HEK293 (cell line): ENCODE measurements around the gene NFE2L2.

ENCODE experiments used
- IKZF3 ChIP-seq: fragments of 450-650 bp; IDR thresholded peaks from 2 replicates; pipeline ENCODE4 v1.5.0; 2018; ENCODE audit warnings: missing biosample characterization, mild to moderate bottlenecking, missing genetic modification characterization, moderate library complexity
- KLF1 ChIP-seq: fragments of 450-650 bp; formaldehyde crosslinking; IDR thresholded peaks from 2 replicates; pipeline ENCODE4 v1.5.1; 2016; ENCODE audit warnings: missing biosample characterization, missing genetic modification characterization
- KLF16 ChIP-seq: fragments of 450-650 bp; formaldehyde crosslinking; IDR thresholded peaks from 2 replicates; pipeline ENCODE4 v1.5.1; 2017; ENCODE audit warnings: missing biosample characterization, missing genetic modification characterization
- KLF8 ChIP-seq: fragments of 450-650 bp; formaldehyde crosslinking; IDR thresholded peaks from 2 replicates; pipeline ENCODE4 v1.5.1; 2016; ENCODE audit warnings: missing biosample characterization, missing genetic modification characterization
- KLF9 ChIP-seq: fragments of 450-650 bp; formaldehyde crosslinking; IDR thresholded peaks from 2 replicates; pipeline ENCODE4 v1.5.1; 2016; ENCODE audit warnings: missing biosample characterization, missing genetic modification characterization, low read depth
- PBX3 ChIP-seq: sonication (generic); formaldehyde crosslinking; IDR thresholded peaks from 2 replicates; pipeline ENCODE4 v1.8.1; 2022; ENCODE audit warnings: mild to moderate bottlenecking, moderate library complexity, missing genetic modification reagents
- PRDM2 ChIP-seq: fragments of 450-650 bp; formaldehyde crosslinking; IDR thresholded peaks from 2 replicates; pipeline ENCODE4 v1.5.1; 2016; ENCODE audit warnings: missing biosample characterization, missing genetic modification characterization, borderline replicate concordance
- SALL2 ChIP-seq: fragments of 450-650 bp; formaldehyde crosslinking; IDR thresholded peaks from 2 replicates; pipeline ENCODE4 v1.5.0; 2017; ENCODE audit warnings: missing biosample characterization, mild to moderate bottlenecking, missing genetic modification characterization, borderline replicate concordance
- SP3 ChIP-seq: fragments of 450-650 bp; formaldehyde crosslinking; IDR thresholded peaks from 2 replicates; pipeline ENCODE4 v1.5.1; 2016; ENCODE audit warnings: missing biosample characterization, missing genetic modification characterization
- TCF7L2 ChIP-seq: IDR thresholded peaks from 2 replicates; pipeline ENCODE4 v1.6.1; 2011; ENCODE audit warnings: low read depth, mild to moderate bottlenecking, inconsistent platforms, low read length, moderate library complexity, borderline replicate concordance
- ZBTB1 ChIP-seq: fragments of 450-650 bp; formaldehyde crosslinking; IDR thresholded peaks from 2 replicates; pipeline ENCODE4 v1.5.1; 2016; ENCODE audit warnings: missing biosample characterization, missing genetic modification characterization
- ZFP37 ChIP-seq: fragments of 450-650 bp; formaldehyde crosslinking; IDR thresholded peaks from 2 replicates; pipeline ENCODE4 v1.5.1; 2016; ENCODE audit warnings: missing biosample characterization, missing genetic modification characterization
- ZIC2 ChIP-seq: fragments of 450-650 bp; formaldehyde crosslinking; IDR thresholded peaks from 2 replicates; pipeline ENCODE4 v1.5.1; 2016; ENCODE audit warnings: missing biosample characterization, missing genetic modification characterization
- ZNF23 ChIP-seq: fragments of 450-650 bp; formaldehyde crosslinking; IDR thresholded peaks from 2 replicates; pipeline ENCODE4 v1.5.1; 2016; ENCODE audit warnings: missing biosample characterization, missing genetic modification characterization, borderline replicate concordance
- ZNF341 ChIP-seq: fragments of 450-650 bp; formaldehyde crosslinking; IDR thresholded peaks from 2 replicates; pipeline ENCODE4; 2016; ENCODE audit warnings: low read depth, missing biosample characterization, missing genetic modification characterization
- ZNF366 ChIP-seq: fragments of 450-650 bp; formaldehyde crosslinking; conservative IDR thresholded peaks from 2 replicates; pipeline ENCODE4 v1.5.1; 2016; ENCODE audit warnings: missing biosample characterization, missing genetic modification characterization
- ZNF404 ChIP-seq: fragments of 450-650 bp; formaldehyde crosslinking; IDR thresholded peaks from 2 replicates; pipeline ENCODE4 v1.5.1; 2017; ENCODE audit warnings: missing biosample characterization, missing genetic modification characterization
- ZNF521 ChIP-seq: fragments of 450-650 bp; formaldehyde crosslinking; IDR thresholded peaks from 2 replicates; pipeline ENCODE4 v1.5.1; 2017; ENCODE audit warnings: missing biosample characterization, mild to moderate bottlenecking, missing genetic modification characterization
- ZNF610 ChIP-seq: fragments of 450-650 bp; formaldehyde crosslinking; IDR thresholded peaks from 2 replicates; pipeline ENCODE4 v1.5.1; 2016; ENCODE audit warnings: missing biosample characterization, missing genetic modification characterization, borderline replicate concordance
- ZNF629 ChIP-seq: fragments of 450-650 bp; formaldehyde crosslinking; IDR thresholded peaks from 2 replicates; pipeline ENCODE4 v1.5.1; 2017; ENCODE audit warnings: missing biosample characterization, missing genetic modification characterization
- ZNF664 ChIP-seq: fragments of 450-650 bp; formaldehyde crosslinking; IDR thresholded peaks from 2 replicates; pipeline ENCODE4 v1.5.1; 2016; ENCODE audit warnings: missing biosample characterization, missing genetic modification characterization
- ZNF777 ChIP-seq: fragments of 450-650 bp; formaldehyde crosslinking; IDR thresholded peaks from 2 replicates; pipeline ENCODE4 v1.5.1; 2017; ENCODE audit warnings: missing biosample characterization, missing genetic modification characterization, borderline replicate concordance
- ZSCAN4 ChIP-seq: fragments of 450-650 bp; formaldehyde crosslinking; IDR thresholded peaks from 2 replicates; pipeline ENCODE4 v1.5.1; 2017; ENCODE audit warnings: missing biosample characterization, missing genetic modification characterization
- ZXDB ChIP-seq: fragments of 450-650 bp; formaldehyde crosslinking; IDR thresholded peaks from 2 replicates; pipeline ENCODE4 v1.5.1; 2016; ENCODE audit warnings: missing biosample characterization, missing genetic modification characterization
- TF ChIP-seq, protein P1 (sequence below): fragments of 450-650 bp; formaldehyde crosslinking; IDR thresholded peaks from 2 replicates; pipeline ENCODE4 v1.5.1; 2016; ENCODE audit warnings: missing biosample characterization, missing genetic modification characterization
- TF ChIP-seq, protein P2 (sequence below): fragments of 450-650 bp; formaldehyde crosslinking; IDR thresholded peaks from 2 replicates; pipeline ENCODE4 v1.5.1; 2016; ENCODE audit warnings: missing biosample characterization, missing genetic modification characterization, borderline replicate concordance

Gene NFE2L2

GRCh38 chr2:177212891-177213856 is 51.4 kb downstream of the NFE2L2 start (continued):
- TF ChIP-seq ZNF664 (tag by site-specific recombination) (no peak), ZNF23 (tag by site-specific recombination) (no peak), ZNF341 (tag by site-specific recombination) (no peak; the same call in none of the 2 replicates), PBX3 (CRISPR knock-in tag) (no peak), ZNF366 (tag by site-specific recombination) (no peak), PRDM2 (tag by site-specific recombination) (no peak), TCF7L2 (peak; percentile 76; the same call in 1 of the 2 replicates), IKZF3 (tag by site-specific recombination) (no peak), ZNF777 (no peak), ZBTB1 (tag by site-specific recombination) (no peak), ZNF629 (tag by site-specific recombination) (no peak), ZIC2 (tag by site-specific recombination) (no peak), SALL2 (tag by site-specific recombination) (no peak), ZFP37 (no peak), KLF9 (tag by site-specific recombination) (no peak), SP3 (tag by site-specific recombination) (no peak), KLF8 (tag by site-specific recombination) (peak; percentile 48; the same call in 1 of the 2 replicates), ZNF521 (tag by site-specific recombination) (no peak), ZXDB (tag by site-specific recombination) (peak; percentile 42), ZSCAN4 (no peak), KLF16 (tag by site-specific recombination) (no peak; the same call in 1 of the 2 replicates), ZNF404 (tag by site-specific recombination) (no peak), KLF1 (tag by site-specific recombination) (no peak), ZNF610 (tag by site-specific recombination) (peak; percentile 59; the same call in 1 of the 2 replicates)
- TF ChIP-seq, protein P1, sequence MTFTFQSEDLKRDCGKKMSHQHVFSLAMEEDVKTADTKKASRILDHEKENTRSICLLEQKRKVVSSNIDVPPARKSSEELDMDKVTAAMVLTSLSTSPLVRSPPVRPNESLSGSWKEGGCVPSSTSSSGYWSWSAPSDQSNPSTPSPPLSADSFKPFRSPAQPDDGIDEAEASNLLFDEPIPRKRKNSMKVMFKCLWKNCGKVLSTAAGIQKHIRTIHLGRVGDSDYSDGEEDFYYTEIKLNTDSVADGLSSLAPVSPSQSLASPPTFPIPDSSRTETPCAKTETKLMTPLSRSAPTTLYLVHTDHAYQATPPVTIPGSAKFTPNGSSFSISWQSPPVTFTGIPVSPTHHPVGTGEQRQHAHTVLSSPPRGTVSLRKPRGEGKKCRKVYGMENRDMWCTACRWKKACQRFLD (tag by site-specific recombination), result no peak
- TF ChIP-seq, protein P2, sequence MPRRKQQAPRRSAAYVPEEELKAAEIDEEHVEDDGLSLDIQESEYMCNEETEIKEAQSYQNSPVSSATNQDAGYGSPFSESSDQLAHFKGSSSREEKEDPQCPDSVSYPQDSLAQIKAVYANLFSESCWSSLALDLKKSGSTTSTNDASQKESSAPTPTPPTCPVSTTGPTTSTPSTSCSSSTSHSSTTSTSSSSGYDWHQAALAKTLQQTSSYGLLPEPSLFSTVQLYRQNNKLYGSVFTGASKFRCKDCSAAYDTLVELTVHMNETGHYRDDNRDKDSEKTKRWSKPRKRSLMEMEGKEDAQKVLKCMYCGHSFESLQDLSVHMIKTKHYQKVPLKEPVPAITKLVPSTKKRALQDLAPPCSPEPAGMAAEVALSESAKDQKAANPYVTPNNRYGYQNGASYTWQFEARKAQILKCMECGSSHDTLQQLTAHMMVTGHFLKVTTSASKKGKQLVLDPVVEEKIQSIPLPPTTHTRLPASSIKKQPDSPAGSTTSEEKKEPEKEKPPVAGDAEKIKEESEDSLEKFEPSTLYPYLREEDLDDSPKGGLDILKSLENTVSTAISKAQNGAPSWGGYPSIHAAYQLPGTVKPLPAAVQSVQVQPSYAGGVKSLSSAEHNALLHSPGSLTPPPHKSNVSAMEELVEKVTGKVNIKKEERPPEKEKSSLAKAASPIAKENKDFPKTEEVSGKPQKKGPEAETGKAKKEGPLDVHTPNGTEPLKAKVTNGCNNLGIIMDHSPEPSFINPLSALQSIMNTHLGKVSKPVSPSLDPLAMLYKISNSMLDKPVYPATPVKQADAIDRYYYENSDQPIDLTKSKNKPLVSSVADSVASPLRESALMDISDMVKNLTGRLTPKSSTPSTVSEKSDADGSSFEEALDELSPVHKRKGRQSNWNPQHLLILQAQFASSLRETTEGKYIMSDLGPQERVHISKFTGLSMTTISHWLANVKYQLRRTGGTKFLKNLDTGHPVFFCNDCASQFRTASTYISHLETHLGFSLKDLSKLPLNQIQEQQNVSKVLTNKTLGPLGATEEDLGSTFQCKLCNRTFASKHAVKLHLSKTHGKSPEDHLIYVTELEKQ, result no peak
